SK-N-SH (cell line): Measurements from ENCODE around the gene BTF3. TPM values are rescaled to one million over a fixed set of nuclear protein-coding genes. Genes with fewer than 3 reads are reported as not detected.

Experiments used
- CTCF ChIA-PET: fragments of 300-600, 350-600 bp; formaldehyde crosslinking; extraction: SDS; loops from one replicate; lab custom pipeline; 2021; lab: Yijun Ruan, JAX
- POLR2A ChIA-PET: fragments of 350-600 bp; sonication (Branson Sonifier 250); formaldehyde crosslinking; extraction: SDS; loops from one replicate; lab custom pipeline; 2020; ENCODE audit warnings: antibody characterized with exemption, inconsistent platforms; lab: Yijun Ruan, JAX
- DNase-seq: peaks from one replicate; pipeline ENCODE4 v3.0.0; 2012
- H2AFZ ChIP-seq: fragments of 200-600 bp; sonication (generic); 2 replicates; pipeline ENCODE4 v1.8.1; 2016; ENCODE audit warnings: antibody characterized with exemption, mild to moderate bottlenecking, low read depth
- H3F3A ChIP-seq: fragments of 200-600 bp; sonication (generic); replicated peaks from 2 replicates; pipeline ENCODE3; 2016; ENCODE audit warnings: antibody characterized with exemption, mild to moderate bottlenecking; ENCODE audit not compliant: insufficient read depth
- H3K27ac ChIP-seq, 2 experiments: fragments of 200-500 bp in 1 of 2; fragments of 200-600 bp in 1 of 2; sonication (Bioruptor generic) in 1 of 2; sonication (generic), shearing (Covaris generic) in 1 of 2; 2 replicates each; pipeline versions ENCODE4 v1.5.1 to v1.6.1; 2014 to 2016; ENCODE audit warnings: low read depth in 2 of 2, inconsistent platforms in 1 of 2, low read length in 1 of 2, mild to moderate bottlenecking in 1 of 2, mixed read lengths in 1 of 2
- H3K27me3 ChIP-seq: fragments of 200-600 bp; sonication (generic), shearing (Covaris generic); 2 replicates; pipeline ENCODE4 v1.6.1; 2016; ENCODE audit warnings: mixed run types; ENCODE audit not compliant: insufficient read depth
- H3K36me3 ChIP-seq, 2 experiments: fragments of 200-500 bp in 1 of 2; fragments of 200-600 bp in 1 of 2; sonication (Bioruptor generic) in 1 of 2; sonication (generic) in 1 of 2; replicated peaks in 1 of 2; 2 replicates each; pipeline versions ENCODE3 to v1.5.1; 2014 to 2016; ENCODE audit warnings: low read length in 1 of 2, mild to moderate bottlenecking in 1 of 2; ENCODE audit not compliant: insufficient read depth in 2 of 2, control insufficient read depth in 1 of 2
- H3K4me1 ChIP-seq, 2 experiments: fragments of 200-500 bp in 1 of 2; fragments of 200-600 bp in 1 of 2; sonication (Bioruptor generic) in 1 of 2; sonication (generic), shearing (Covaris generic) in 1 of 2; 2 replicates each; pipeline versions ENCODE4 v1.5.1 to v1.6.1; 2014 to 2016; ENCODE audit warnings: low read depth in 1 of 2, low read length in 1 of 2, mixed run types in 1 of 2; ENCODE audit not compliant: insufficient read depth in 2 of 2, control insufficient read depth in 1 of 2
- H3K4me2 ChIP-seq: fragments of 200-600 bp; sonication (generic), shearing (Covaris generic); 2 replicates; pipeline ENCODE4 v1.6.1; 2017; ENCODE audit warnings: mixed run types
- H3K4me3 ChIP-seq, 2 experiments: fragments of 200-500 bp in 1 of 2; fragments of 200-600 bp in 1 of 2; sonication (Bioruptor generic) in 1 of 2; sonication (generic), shearing (Covaris generic) in 1 of 2; 2 replicates each; pipeline versions ENCODE4 v1.5.1 to v1.8.1; 2014 to 2016; ENCODE audit warnings: low read depth in 2 of 2, inconsistent platforms in 1 of 2, low read length in 1 of 2, mild to moderate bottlenecking in 1 of 2, mixed read lengths in 1 of 2, moderate library complexity in 1 of 2
- H3K79me2 ChIP-seq: fragments of 200-600 bp; sonication (generic); 2 replicates; pipeline ENCODE4 v1.8.1; 2017; ENCODE audit warnings: mild to moderate bottlenecking; ENCODE audit not compliant: insufficient read depth
- H3K9ac ChIP-seq: fragments of 200-600 bp; sonication (generic); 2 replicates; pipeline ENCODE4 v1.6.1; 2017; ENCODE audit warnings: mixed run types
- H3K9me2 ChIP-seq: fragments of 200-600 bp; sonication (generic); 2 replicates; pipeline ENCODE4 v1.6.1; 2017; ENCODE audit warnings: mixed run types
- H3K9me3 ChIP-seq: fragments of 200-600 bp; sonication (generic); 2 replicates; pipeline ENCODE4 v1.6.1; 2017; ENCODE audit warnings: mixed run types, mild to moderate bottlenecking, moderate library complexity
- H4K20me1 ChIP-seq: fragments of 200-600 bp; sonication (generic); 2 replicates; pipeline ENCODE4 v1.6.1; 2017; ENCODE audit warnings: mild to moderate bottlenecking, mixed run types; ENCODE audit not compliant: insufficient read depth
- ELF1 ChIP-seq: IDR thresholded peaks from 2 replicates; pipeline ENCODE4 v1.4.0; 2012
- EP300 ChIP-seq, 2 experiments: IDR thresholded peaks; 2 replicates each; pipeline versions ENCODE4 v1.4.0 to v1.6.1; 2012; ENCODE audit warnings: borderline replicate concordance in 1 of 2, low read depth in 1 of 2, low read length in 1 of 2
- FOSL2 ChIP-seq: IDR thresholded peaks from 2 replicates; pipeline ENCODE4 v1.4.0; 2012; ENCODE audit warnings: low read depth, mild to moderate bottlenecking, moderate library complexity, borderline replicate concordance
- FOXM1 ChIP-seq: IDR thresholded peaks from 2 replicates; pipeline ENCODE4 v1.4.0; 2012; ENCODE audit warnings: low read depth, mild to moderate bottlenecking
- GABPA ChIP-seq: IDR thresholded peaks from 2 replicates; pipeline ENCODE4 v1.4.0; 2012; ENCODE audit warnings: low read depth, mild to moderate bottlenecking
- GATA2 ChIP-seq: sonication (generic); formaldehyde crosslinking; IDR thresholded peaks from 2 replicates; pipeline ENCODE4 v1.5.0; 2020; ENCODE audit warnings: mild to moderate bottlenecking, missing genetic modification reagents
- JUND ChIP-seq: IDR thresholded peaks from 2 replicates; pipeline ENCODE4 v1.4.0; 2012
- MEF2A ChIP-seq: IDR thresholded peaks from 2 replicates; pipeline ENCODE4 v1.4.0; 2012; ENCODE audit warnings: low read depth, borderline replicate concordance
- NFIC ChIP-seq: IDR thresholded peaks from 2 replicates; pipeline ENCODE4 v1.4.0; 2012; ENCODE audit warnings: borderline replicate concordance
- POLR2AphosphoS5 ChIP-seq: IDR thresholded peaks from 2 replicates; pipeline ENCODE4 v1.6.1; 2012; ENCODE audit warnings: low read depth, low read length
- RAD21 ChIP-seq: IDR thresholded peaks from 2 replicates; pipeline ENCODE4 v1.6.1; 2012; ENCODE audit warnings: mild to moderate bottlenecking, low read length
- RCOR1 ChIP-seq: fragments of 150-350 bp; IDR thresholded peaks from 2 replicates; pipeline ENCODE4 v1.6.1; 2017; ENCODE audit warnings: antibody characterized with exemption, low read length
- RFX5 ChIP-seq: IDR thresholded peaks from 2 replicates; pipeline ENCODE4 v1.6.1; 2012; ENCODE audit warnings: mild to moderate bottlenecking, improper control_type of control experiment, low read length
- RXRA ChIP-seq: IDR thresholded peaks from 2 replicates; pipeline ENCODE4 v1.4.0; 2012; ENCODE audit warnings: low read depth, mild to moderate bottlenecking, borderline replicate concordance
- SIN3A ChIP-seq: IDR thresholded peaks from 2 replicates; pipeline ENCODE4 v1.6.1; 2012; ENCODE audit warnings: low read depth, mild to moderate bottlenecking, low read length, moderate library complexity, borderline replicate concordance
- SMC3 ChIP-seq: IDR thresholded peaks from 2 replicates; pipeline ENCODE4 v1.6.1; 2012; ENCODE audit warnings: low read depth, low read length, improper control_type of control experiment
- TCF12 ChIP-seq: IDR thresholded peaks from 2 replicates; pipeline ENCODE4 v1.4.0; 2012
- TEAD4 ChIP-seq: IDR thresholded peaks from 2 replicates; pipeline ENCODE4 v1.4.0; 2012; ENCODE audit warnings: mild to moderate bottlenecking, borderline replicate concordance; ENCODE audit not compliant: insufficient read depth
- WGBS: methylation state at CpG from one replicate; pipeline ENCODE4 v1.1.6; 2017; ENCODE audit warnings: low lambda C conversion rate; 5-methylcytosine and 5-hydroxymethylcytosine counted together
- polyA plus RNA-seq, 3 experiments: library from polyadenylated mRNA; depleted of rRNA; stranded (reverse); fragments of >200 nt; gene quantifications; 2 replicates each; pipeline ENCODE4 v1.2.3, GENCODE V29; 2012
- TF ChIP-seq, protein P1 (sequence below): fragments of 200-600 bp; sonication (generic); IDR thresholded peaks from 2 replicates; pipeline ENCODE4 v1.6.1; 2017; ENCODE audit warnings: antibody characterized with exemption, mild to moderate bottlenecking, moderate library complexity
- TF ChIP-seq, protein P2 (sequence below): fragments of 150-350 bp; IDR thresholded peaks from 2 replicates; pipeline ENCODE4 v1.6.1; 2017; ENCODE audit warnings: antibody characterized with exemption, low read length, low read depth, borderline replicate concordance
- TF ChIP-seq, protein P3 (sequence below): IDR thresholded peaks from 2 replicates; pipeline ENCODE4; 2012
- TF ChIP-seq, protein P4 (sequence below): fragments of 150-350 bp; IDR thresholded peaks from 2 replicates; pipeline ENCODE4 v1.6.1; 2016; ENCODE audit warnings: mild to moderate bottlenecking, low read depth, low read length
- TF ChIP-seq, protein P5 (sequence below): IDR thresholded peaks from 2 replicates; pipeline ENCODE4 v1.4.0; 2012; ENCODE audit warnings: low read depth, borderline replicate concordance

Gene BTF3
- polyA plus RNA-seq, 1 of the 3 experiments (the other 2 are of a cell fraction), result 492 TPM

DNA sequence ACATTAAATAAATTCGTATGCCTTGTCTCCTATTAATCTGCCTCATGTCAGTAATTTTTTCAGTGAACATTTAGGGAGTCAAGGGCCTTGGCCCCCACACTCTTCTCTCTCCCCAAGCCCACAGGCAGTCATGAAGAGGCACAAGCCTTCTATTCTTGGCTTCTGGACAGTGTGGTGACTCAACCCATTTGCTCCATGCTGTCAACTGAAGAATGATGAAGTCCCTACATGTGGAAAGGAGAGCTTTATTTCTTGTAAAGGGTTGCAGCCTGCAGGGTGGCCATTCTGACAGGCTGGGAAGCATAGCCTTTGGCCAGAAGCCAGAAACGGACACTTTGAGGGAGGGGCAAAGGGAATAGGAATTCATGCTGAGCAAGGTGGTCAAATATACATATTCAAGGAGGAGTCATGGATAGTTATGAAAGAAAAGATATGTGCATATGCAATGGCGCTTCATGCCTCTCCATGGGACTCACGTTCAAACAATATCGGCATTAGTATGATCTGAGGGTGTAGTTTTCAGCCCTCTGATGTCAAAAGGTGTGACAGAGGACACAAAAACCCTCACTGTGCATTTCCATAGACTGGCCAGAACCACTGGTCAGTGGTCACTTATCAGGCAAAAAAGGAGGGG, 35.9 kb downstream of the BTF3 start:
- Histone ChIP-seq H3K27ac (no peak overlapping the region), H3K27me3 (no peaks in the 10 kb centered on the region), H3K79me2 (no peaks in the 10 kb centered on the region), H3K4me3 (no peak overlapping the region), H3K9me3 (no peaks in the 10 kb centered on the region), H4K20me1 (no peaks in the 10 kb centered on the region), H3K4me2 (no peak overlapping the region), H2AFZ (no peak overlapping the region), H3K36me3 (no peaks in the 10 kb centered on the region), H3F3A (peaks cover 6% of the 10 kb centered on the region), H3K4me1 (peaks cover 0 to 7% of the 10 kb centered on the region in 2 experiments; a peak in 1 of 4 replicates), H3K9ac (no peak overlapping the region), H3K9me2 (no peaks in the 10 kb centered on the region)
- POLR2A ChIA-PET, result no interaction called here
- WGBS, result 32% methylated on average over 5 of the region's 5 CpGs
- no peak for DNase-seq
- CTCF ChIA-PET, result interaction anchor here (1.4 to 7.8 kb wide), 2 partner anchors 10 to 22 kb away, joined by 4 to 100 read pairs; no protein-coding TSS in a partner anchor
- TF ChIP-seq, protein P1, sequence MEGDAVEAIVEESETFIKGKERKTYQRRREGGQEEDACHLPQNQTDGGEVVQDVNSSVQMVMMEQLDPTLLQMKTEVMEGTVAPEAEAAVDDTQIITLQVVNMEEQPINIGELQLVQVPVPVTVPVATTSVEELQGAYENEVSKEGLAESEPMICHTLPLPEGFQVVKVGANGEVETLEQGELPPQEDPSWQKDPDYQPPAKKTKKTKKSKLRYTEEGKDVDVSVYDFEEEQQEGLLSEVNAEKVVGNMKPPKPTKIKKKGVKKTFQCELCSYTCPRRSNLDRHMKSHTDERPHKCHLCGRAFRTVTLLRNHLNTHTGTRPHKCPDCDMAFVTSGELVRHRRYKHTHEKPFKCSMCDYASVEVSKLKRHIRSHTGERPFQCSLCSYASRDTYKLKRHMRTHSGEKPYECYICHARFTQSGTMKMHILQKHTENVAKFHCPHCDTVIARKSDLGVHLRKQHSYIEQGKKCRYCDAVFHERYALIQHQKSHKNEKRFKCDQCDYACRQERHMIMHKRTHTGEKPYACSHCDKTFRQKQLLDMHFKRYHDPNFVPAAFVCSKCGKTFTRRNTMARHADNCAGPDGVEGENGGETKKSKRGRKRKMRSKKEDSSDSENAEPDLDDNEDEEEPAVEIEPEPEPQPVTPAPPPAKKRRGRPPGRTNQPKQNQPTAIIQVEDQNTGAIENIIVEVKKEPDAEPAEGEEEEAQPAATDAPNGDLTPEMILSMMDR, result no peak
- TF ChIP-seq, protein P2, sequence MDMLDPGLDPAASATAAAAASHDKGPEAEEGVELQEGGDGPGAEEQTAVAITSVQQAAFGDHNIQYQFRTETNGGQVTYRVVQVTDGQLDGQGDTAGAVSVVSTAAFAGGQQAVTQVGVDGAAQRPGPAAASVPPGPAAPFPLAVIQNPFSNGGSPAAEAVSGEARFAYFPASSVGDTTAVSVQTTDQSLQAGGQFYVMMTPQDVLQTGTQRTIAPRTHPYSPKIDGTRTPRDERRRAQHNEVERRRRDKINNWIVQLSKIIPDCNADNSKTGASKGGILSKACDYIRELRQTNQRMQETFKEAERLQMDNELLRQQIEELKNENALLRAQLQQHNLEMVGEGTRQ, result no peak
- no peak for TF ChIP-seq SIN3A
- TF ChIP-seq TCF12, result no peak
- no peak for TF ChIP-seq RCOR1
- no peak for TF ChIP-seq MEF2A
- no peak for TF ChIP-seq RAD21
- TF ChIP-seq JUND, result no peak
- TF ChIP-seq, protein P3, sequence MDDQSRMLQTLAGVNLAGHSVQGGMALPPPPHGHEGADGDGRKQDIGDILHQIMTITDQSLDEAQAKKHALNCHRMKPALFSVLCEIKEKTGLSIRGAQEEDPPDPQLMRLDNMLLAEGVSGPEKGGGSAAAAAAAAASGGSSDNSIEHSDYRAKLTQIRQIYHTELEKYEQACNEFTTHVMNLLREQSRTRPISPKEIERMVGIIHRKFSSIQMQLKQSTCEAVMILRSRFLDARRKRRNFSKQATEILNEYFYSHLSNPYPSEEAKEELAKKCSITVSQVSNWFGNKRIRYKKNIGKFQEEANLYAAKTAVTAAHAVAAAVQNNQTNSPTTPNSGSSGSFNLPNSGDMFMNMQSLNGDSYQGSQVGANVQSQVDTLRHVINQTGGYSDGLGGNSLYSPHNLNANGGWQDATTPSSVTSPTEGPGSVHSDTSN, result 0 out of 2 replicates have a peak, but pooled peaks have one; percentile 40
- TF ChIP-seq NFIC, result peak; percentile 44
- TF ChIP-seq POLR2AphosphoS5, result no peak
- no peak for TF ChIP-seq EP300 (IDR thresholded peaks at IDR 0.05; ENCODE audit: borderline replicate concordance in 1 of 2, low read depth in 1 of 2, low read length in 1 of 2)
- no peak for TF ChIP-seq TEAD4
- no peak for TF ChIP-seq GABPA
- no peak for TF ChIP-seq RFX5
- TF ChIP-seq FOSL2, result peak; percentile 5; the same call in 1 of the 2 replicates
- TF ChIP-seq, protein P4, sequence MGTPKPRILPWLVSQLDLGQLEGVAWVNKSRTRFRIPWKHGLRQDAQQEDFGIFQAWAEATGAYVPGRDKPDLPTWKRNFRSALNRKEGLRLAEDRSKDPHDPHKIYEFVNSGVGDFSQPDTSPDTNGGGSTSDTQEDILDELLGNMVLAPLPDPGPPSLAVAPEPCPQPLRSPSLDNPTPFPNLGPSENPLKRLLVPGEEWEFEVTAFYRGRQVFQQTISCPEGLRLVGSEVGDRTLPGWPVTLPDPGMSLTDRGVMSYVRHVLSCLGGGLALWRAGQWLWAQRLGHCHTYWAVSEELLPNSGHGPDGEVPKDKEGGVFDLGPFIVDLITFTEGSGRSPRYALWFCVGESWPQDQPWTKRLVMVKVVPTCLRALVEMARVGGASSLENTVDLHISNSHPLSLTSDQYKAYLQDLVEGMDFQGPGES, result no peak
- TF ChIP-seq FOXM1, result no peak
- no peak for TF ChIP-seq SMC3
- TF ChIP-seq GATA2 (CRISPR knock-in tag), result no peak
- TF ChIP-seq RXRA, result no peak
- no peak for TF ChIP-seq ELF1
- TF ChIP-seq, protein P5, sequence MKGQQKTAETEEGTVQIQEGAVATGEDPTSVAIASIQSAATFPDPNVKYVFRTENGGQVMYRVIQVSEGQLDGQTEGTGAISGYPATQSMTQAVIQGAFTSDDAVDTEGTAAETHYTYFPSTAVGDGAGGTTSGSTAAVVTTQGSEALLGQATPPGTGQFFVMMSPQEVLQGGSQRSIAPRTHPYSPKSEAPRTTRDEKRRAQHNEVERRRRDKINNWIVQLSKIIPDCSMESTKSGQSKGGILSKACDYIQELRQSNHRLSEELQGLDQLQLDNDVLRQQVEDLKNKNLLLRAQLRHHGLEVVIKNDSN, result no peak
